ENCODE results near the gene CCDC85C. TPM values are rescaled to one million over a fixed set of nuclear protein-coding genes. Genes with fewer than 3 reads are reported as not detected.

CCDC85C gene
- polyA plus RNA-seq, 1 of the 3 experiments (the other 2 are of a cell fraction) = 9.6 TPM

DNA sequence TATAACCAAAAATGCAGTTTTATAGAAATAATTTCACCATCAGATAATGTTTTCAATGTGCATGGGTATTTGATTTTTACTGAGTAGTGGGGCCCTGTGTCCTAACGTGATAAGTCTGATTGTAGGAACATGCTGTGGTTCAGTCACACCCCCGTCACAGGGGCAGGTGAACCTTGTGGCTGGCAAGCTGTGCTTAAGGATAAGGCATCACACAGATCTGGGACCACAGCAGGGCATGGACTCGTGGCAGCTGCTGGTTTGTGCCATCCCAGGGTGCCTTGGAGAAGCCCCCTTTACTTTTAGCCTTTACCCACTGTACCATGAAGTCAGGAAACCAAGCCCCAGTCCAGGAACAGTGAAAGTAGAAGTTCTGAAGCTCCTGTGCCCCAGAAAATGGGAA is 106.1 kb downstream of the CCDC85C start:
- Histone ChIP-seq H3K9me3 (no peaks in the 10 kb centered on the region), H3K4me3 (ENCODE audit: low read depth in 2 of 2, low read length in 1 of 2) (no peak overlapping the region), H3K4me1 (ENCODE audit: control insufficient read depth in 1 of 2, insufficient read depth in 2 of 2, low read depth in 1 of 2, low read length in 1 of 2) (no peaks in the 10 kb centered on the region), H3K27ac (ENCODE audit: low read depth in 2 of 2, low read length in 1 of 2) (no peak overlapping the region), H3K79me2 (ENCODE audit: insufficient read depth) (peaks cover 33% of the 10 kb centered on the region), H3K27me3 (ENCODE audit: insufficient read depth) (no peaks in the 10 kb centered on the region), H3K9ac (no peak overlapping the region), H4K20me1 (ENCODE audit: insufficient read depth) (peaks cover 15% of the 10 kb centered on the region), H2AFZ (ENCODE audit: low read depth) (no peak overlapping the region), H3F3A (replicated peaks; ENCODE audit: insufficient read depth) (peaks cover 8% of the 10 kb centered on the region), H3K36me3 (replicated peaks in 1 of 2; ENCODE audit: control insufficient read depth in 1 of 2, insufficient read depth in 2 of 2, low read length in 1 of 2) (peaks cover 65 to 88% of the 10 kb centered on the region in 2 experiments), H3K9me2 (no peaks in the 10 kb centered on the region), H3K4me2 (no peak overlapping the region)
- CTCF ChIA-PET = interaction anchor here (0.9 to 1.2 kb wide), 2 partner anchors 20 to 58 kb away, joined by 4 read pairs; no protein-coding TSS in a partner anchor
- no peak for TF ChIP-seq EZH2phosphoT487 (IDR thresholded peaks at IDR 0.05; ENCODE audit: borderline replicate concordance, low read depth)
- TF ChIP-seq MXI1 (IDR thresholded peaks at IDR 0.05; ENCODE audit: low read depth, low read length) = no peak
- TF ChIP-seq RCOR1 (IDR thresholded peaks at IDR 0.05; ENCODE audit: low read length) = no peak
- no peak for TF ChIP-seq SMC3 (IDR thresholded peaks at IDR 0.05; ENCODE audit: low read depth, low read length)
- TF ChIP-seq MEF2A (IDR thresholded peaks at IDR 0.05; ENCODE audit: borderline replicate concordance, low read depth) = no peak
- TF ChIP-seq FOXJ3 (CRISPR knock-in tag; IDR thresholded peaks at IDR 0.05) = no peak
- TF ChIP-seq JUND (IDR thresholded peaks at IDR 0.05) = no peak
- no peak for TF ChIP-seq NFIC (IDR thresholded peaks at IDR 0.05; ENCODE audit: borderline replicate concordance)
- TF ChIP-seq, protein P1, sequence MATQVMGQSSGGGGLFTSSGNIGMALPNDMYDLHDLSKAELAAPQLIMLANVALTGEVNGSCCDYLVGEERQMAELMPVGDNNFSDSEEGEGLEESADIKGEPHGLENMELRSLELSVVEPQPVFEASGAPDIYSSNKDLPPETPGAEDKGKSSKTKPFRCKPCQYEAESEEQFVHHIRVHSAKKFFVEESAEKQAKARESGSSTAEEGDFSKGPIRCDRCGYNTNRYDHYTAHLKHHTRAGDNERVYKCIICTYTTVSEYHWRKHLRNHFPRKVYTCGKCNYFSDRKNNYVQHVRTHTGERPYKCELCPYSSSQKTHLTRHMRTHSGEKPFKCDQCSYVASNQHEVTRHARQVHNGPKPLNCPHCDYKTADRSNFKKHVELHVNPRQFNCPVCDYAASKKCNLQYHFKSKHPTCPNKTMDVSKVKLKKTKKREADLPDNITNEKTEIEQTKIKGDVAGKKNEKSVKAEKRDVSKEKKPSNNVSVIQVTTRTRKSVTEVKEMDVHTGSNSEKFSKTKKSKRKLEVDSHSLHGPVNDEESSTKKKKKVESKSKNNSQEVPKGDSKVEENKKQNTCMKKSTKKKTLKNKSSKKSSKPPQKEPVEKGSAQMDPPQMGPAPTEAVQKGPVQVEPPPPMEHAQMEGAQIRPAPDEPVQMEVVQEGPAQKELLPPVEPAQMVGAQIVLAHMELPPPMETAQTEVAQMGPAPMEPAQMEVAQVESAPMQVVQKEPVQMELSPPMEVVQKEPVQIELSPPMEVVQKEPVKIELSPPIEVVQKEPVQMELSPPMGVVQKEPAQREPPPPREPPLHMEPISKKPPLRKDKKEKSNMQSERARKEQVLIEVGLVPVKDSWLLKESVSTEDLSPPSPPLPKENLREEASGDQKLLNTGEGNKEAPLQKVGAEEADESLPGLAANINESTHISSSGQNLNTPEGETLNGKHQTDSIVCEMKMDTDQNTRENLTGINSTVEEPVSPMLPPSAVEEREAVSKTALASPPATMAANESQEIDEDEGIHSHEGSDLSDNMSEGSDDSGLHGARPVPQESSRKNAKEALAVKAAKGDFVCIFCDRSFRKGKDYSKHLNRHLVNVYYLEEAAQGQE (IDR thresholded peaks at IDR 0.05; ENCODE audit: low read depth, low read length) = no peak
- TF ChIP-seq, protein P2, sequence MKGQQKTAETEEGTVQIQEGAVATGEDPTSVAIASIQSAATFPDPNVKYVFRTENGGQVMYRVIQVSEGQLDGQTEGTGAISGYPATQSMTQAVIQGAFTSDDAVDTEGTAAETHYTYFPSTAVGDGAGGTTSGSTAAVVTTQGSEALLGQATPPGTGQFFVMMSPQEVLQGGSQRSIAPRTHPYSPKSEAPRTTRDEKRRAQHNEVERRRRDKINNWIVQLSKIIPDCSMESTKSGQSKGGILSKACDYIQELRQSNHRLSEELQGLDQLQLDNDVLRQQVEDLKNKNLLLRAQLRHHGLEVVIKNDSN (IDR thresholded peaks at IDR 0.05; ENCODE audit: borderline replicate concordance, low read depth) = no peak
- no peak for TF ChIP-seq SIN3A (IDR thresholded peaks at IDR 0.05; ENCODE audit: borderline replicate concordance, low read depth, low read length)
- TF ChIP-seq FOSL2 (IDR thresholded peaks at IDR 0.05; ENCODE audit: borderline replicate concordance, low read depth) = no peak
- no peak for TF ChIP-seq RXRA (IDR thresholded peaks at IDR 0.05; ENCODE audit: borderline replicate concordance, low read depth)
- no peak for TF ChIP-seq FOXM1 (IDR thresholded peaks at IDR 0.05; ENCODE audit: low read depth)
- TF ChIP-seq, protein P3, sequence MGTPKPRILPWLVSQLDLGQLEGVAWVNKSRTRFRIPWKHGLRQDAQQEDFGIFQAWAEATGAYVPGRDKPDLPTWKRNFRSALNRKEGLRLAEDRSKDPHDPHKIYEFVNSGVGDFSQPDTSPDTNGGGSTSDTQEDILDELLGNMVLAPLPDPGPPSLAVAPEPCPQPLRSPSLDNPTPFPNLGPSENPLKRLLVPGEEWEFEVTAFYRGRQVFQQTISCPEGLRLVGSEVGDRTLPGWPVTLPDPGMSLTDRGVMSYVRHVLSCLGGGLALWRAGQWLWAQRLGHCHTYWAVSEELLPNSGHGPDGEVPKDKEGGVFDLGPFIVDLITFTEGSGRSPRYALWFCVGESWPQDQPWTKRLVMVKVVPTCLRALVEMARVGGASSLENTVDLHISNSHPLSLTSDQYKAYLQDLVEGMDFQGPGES (IDR thresholded peaks at IDR 0.05; ENCODE audit: low read depth, low read length) = no peak
- TF ChIP-seq, protein P4, sequence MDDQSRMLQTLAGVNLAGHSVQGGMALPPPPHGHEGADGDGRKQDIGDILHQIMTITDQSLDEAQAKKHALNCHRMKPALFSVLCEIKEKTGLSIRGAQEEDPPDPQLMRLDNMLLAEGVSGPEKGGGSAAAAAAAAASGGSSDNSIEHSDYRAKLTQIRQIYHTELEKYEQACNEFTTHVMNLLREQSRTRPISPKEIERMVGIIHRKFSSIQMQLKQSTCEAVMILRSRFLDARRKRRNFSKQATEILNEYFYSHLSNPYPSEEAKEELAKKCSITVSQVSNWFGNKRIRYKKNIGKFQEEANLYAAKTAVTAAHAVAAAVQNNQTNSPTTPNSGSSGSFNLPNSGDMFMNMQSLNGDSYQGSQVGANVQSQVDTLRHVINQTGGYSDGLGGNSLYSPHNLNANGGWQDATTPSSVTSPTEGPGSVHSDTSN (IDR thresholded peaks at IDR 0.05) = no peak
- no peak for TF ChIP-seq TAF1 (IDR thresholded peaks at IDR 0.05; ENCODE audit: borderline replicate concordance, low read depth, low read length)
- no peak for TF ChIP-seq GABPA (IDR thresholded peaks at IDR 0.05; ENCODE audit: low read depth)
- TF ChIP-seq ELF1 (IDR thresholded peaks at IDR 0.05) = no peak
- WGBS (ENCODE audit: low lambda C conversion rate) = 95% methylated on average over 3 of the region's 3 CpGs
- DNase-seq = no peak
- POLR2A ChIA-PET = no interaction called here
